ENCODE data around the gene CELF1. TPM values are rescaled to one million over a fixed set of nuclear protein-coding genes. Genes with fewer than 3 reads are reported as not detected.
"Not testable (repeated sequence)": the region's sequence is repeated elsewhere in the genome, so short reads cannot be mapped to it uniquely, and the experiment has no call there.

The CELF1 gene
- total RNA-seq, 1 donor from 2014 or later = 136 TPM

- POLR2A ChIA-PET = interaction anchor here (0.7 to 2.7 kb wide), 5 partner anchors 10 to 332 kb away, joined by 3 to 29 read pairs (median 7); partner anchors contain the start of gene PTPMT1
- H3K9me3 Mint-ChIP-seq = no peaks in the 10 kb centered on the region
- H3K27ac Mint-ChIP-seq = peak overlapping the region; percentile 97
- CTCF ChIA-PET = interaction anchor here (1.9 kb wide), 1 partner anchor 11 kb away, joined by 4 read pairs; no protein-coding TSS in a partner anchor
- H3K36me3 Mint-ChIP-seq (ENCODE audit: low read depth) = peaks cover 23% of the 10 kb centered on the region
- H3K4me1 Mint-ChIP-seq = peaks cover 58% of the 10 kb centered on the region
- DNase-seq = no peak
- intact Hi-C loops (cut with micrococcal nuclease) = loop anchor here (5.0 kb wide), 1 partner anchor 174 kb away; the partner anchor contains the start of gene SPI1
- H3K27me3 Mint-ChIP-seq = no peaks in the 10 kb centered on the region
- peak overlapping the region; percentile 96 for H3K4me3 Mint-ChIP-seq
- no peak for ATAC-seq (ENCODE audit: low read depth)
- no peak for TF ChIP-seq CTCF (IDR thresholded peaks at IDR 0.05)
Measured at GRCh38 chr11:47551086-47551485, 1.8 kb downstream of the CELF1 start.

GRCh38 chr11:47550288-47551047 is 2.5 kb downstream of the CELF1 start:
- Mint-ChIP-seq H3K9me3 (no peaks in the 10 kb centered on the region), H3K4me3 (peak overlapping the region; percentile 96), H3K27me3 (no peaks in the 10 kb centered on the region), H3K27ac (peak overlapping the region; percentile 97), H3K36me3 (ENCODE audit: low read depth) (peaks cover 25% of the 10 kb centered on the region), H3K4me1 (peaks cover 58% of the 10 kb centered on the region)
- intact Hi-C loops (cut with micrococcal nuclease) = loop anchor here (5.0 kb wide), 1 partner anchor 173 kb away; the partner anchor contains the start of gene SPI1
- DNase-seq (no peak), ATAC-seq (ENCODE audit: low read depth) (no peak)
- no peak for TF ChIP-seq CTCF (IDR thresholded peaks at IDR 0.05)
- POLR2A ChIA-PET = interaction anchor here (0.7 to 2.4 kb wide), 3 partner anchors 10 to 331 kb away, joined by 3 to 12 read pairs (median 7); no protein-coding TSS in a partner anchor
- CTCF ChIA-PET = interaction anchor here (1.9 kb wide), 1 partner anchor 10 kb away, joined by 4 read pairs; no protein-coding TSS in a partner anchor

GRCh38 chr11:47546274-47546673 is 6.7 kb downstream of the CELF1 start:
- H3K27ac Mint-ChIP-seq; H3K9me3 Mint-ChIP-seq; POLR2A ChIA-PET; intact Hi-C loops (cut with micrococcal nuclease); H3K4me3 Mint-ChIP-seq; CTCF ChIA-PET; ATAC-seq (ENCODE audit: low read depth); H3K27me3 Mint-ChIP-seq; DNase-seq: not testable (repeated sequence)
- Mint-ChIP-seq H3K36me3 (ENCODE audit: low read depth) (peaks cover 33% of the 10 kb centered on the region), H3K4me1 (peaks cover 69% of the 10 kb centered on the region)

DNA sequence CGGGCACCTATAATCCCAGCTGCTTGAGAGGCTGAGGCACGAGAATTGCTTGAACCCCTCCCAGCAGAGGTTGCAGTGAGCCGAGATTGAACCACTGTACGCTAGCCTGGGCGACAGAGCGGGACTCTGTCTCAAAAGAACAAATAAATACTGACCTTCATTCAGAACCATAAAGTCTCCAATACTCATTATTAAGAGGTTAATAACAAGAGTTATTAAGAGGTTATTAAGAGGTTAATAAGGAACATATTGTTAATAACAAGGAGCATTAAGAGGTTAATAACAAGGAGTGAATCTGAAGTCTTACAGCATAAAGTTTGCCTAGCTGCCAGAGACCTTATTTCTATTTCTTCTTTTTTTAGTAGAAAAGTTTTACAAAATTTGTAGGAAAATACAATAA is 7.6 kb downstream of the CELF1 start:
- DNase-seq (no peak), ATAC-seq (ENCODE audit: low read depth) (no peak)
- CTCF ChIA-PET = no interaction called here
- intact Hi-C loops (cut with micrococcal nuclease) = no loop called here
- Mint-ChIP-seq H3K4me1 (peaks cover 69% of the 10 kb centered on the region), H3K27ac (no peak overlapping the region), H3K4me3 (no peak overlapping the region), H3K36me3 (ENCODE audit: low read depth) (peaks cover 37% of the 10 kb centered on the region), H3K9me3 (no peaks in the 10 kb centered on the region), H3K27me3 (no peaks in the 10 kb centered on the region)
- POLR2A ChIA-PET = no interaction called here
- no peak for TF ChIP-seq CTCF (IDR thresholded peaks at IDR 0.05)

DNA sequence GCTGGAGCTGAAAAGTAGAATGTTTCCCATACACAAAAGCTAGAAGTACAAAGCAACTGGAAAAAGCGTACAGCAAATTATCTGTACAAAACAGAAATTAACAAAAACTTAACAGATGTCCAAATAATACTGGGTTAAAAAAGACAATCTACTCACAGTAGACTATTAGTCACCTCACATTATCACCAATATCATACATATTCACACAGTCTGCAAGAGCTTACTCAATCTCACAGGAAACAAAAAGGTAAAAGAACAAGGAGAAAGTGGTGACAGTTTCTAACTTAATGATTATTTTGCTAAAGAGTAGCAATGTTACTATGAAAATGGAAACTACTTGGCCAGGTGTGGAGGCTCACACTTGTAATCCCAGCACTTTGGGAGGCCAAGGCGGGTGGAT is 11.9 kb downstream of the CELF1 start:
- no peak for ATAC-seq (ENCODE audit: low read depth)
- TF ChIP-seq CTCF (IDR thresholded peaks at IDR 0.05) = no peak
- no peaks in the 10 kb centered on the region for H3K9me3 Mint-ChIP-seq
- no peak overlapping the region for H3K27ac Mint-ChIP-seq
- H3K36me3 Mint-ChIP-seq (ENCODE audit: low read depth) = peaks cover 32% of the 10 kb centered on the region
- no peaks in the 10 kb centered on the region for H3K27me3 Mint-ChIP-seq
- H3K4me3 Mint-ChIP-seq = no peak overlapping the region
- ChIA-PET CTCF (interaction anchor here (1.5 kb wide), 1 partner anchor 11 kb away, joined by 4 read pairs; no protein-coding TSS in a partner anchor), POLR2A (interaction anchor here (0.6 to 2.7 kb wide), 2 partner anchors 10 to 39 kb away, joined by 9 to 12 read pairs; no protein-coding TSS in a partner anchor)
- peaks cover 71% of the 10 kb centered on the region for H3K4me1 Mint-ChIP-seq
- intact Hi-C loops (cut with micrococcal nuclease) = no loop called here
- DNase-seq = no peak
